ENCODE data around the gene ABLIM2.
A peak's percentile ranks its signal among the peaks of the same experiment; 100 is the strongest.

Gene ABLIM2

GRCh38 chr4:7993671-7994070 is 164.9 kb downstream of the ABLIM2 start:
- no peak for DNase-seq

- DNase-seq: no peak
Measured at GRCh38 chr4:7992846-7993245, 165.8 kb downstream of the ABLIM2 start.

GRCh38 chr4:7990807-7991459 is 167.7 kb downstream of the ABLIM2 start:
- DNase-seq: no peak

- no peak for DNase-seq
Measured at GRCh38 chr4:7989654-7990053, 169.0 kb downstream of the ABLIM2 start.

- no peak for DNase-seq
Measured at GRCh38 chr4:7988437-7988836, 170.2 kb downstream of the ABLIM2 start.

- peak; percentile 33 for DNase-seq
Measured at GRCh38 chr4:7987148-7987989, 171.2 kb downstream of the ABLIM2 start.

GRCh38 chr4:7985891-7986441 is 172.6 kb downstream of the ABLIM2 start:
- DNase-seq: no peak

- no peak for DNase-seq
Measured at GRCh38 chr4:7985072-7985471, 173.5 kb downstream of the ABLIM2 start.

GRCh38 chr4:7984286-7984925 is 174.2 kb downstream of the ABLIM2 start:
- DNase-seq: no peak

- DNase-seq: no peak
Measured at GRCh38 chr4:7983296-7983695, 175.3 kb downstream of the ABLIM2 start.

- DNase-seq: no peak
Measured at GRCh38 chr4:7981738-7982394, 176.7 kb downstream of the ABLIM2 start.

- no peak for DNase-seq
Measured at GRCh38 chr4:7980036-7980435, 178.6 kb downstream of the ABLIM2 start.

GRCh38 chr4:7979652-7979968 is 179.0 kb downstream of the ABLIM2 start:
- no peak for DNase-seq

- DNase-seq: no peak
Measured at GRCh38 chr4:7978907-7979651, 179.5 kb downstream of the ABLIM2 start.

GRCh38 chr4:7978489-7978888 is 180.1 kb downstream of the ABLIM2 start:
- no peak for DNase-seq

- no peak for DNase-seq
Measured at GRCh38 chr4:7976634-7977033, 182.0 kb downstream of the ABLIM2 start.

- no peak for DNase-seq
Measured at GRCh38 chr4:7976025-7976424, 182.6 kb downstream of the ABLIM2 start.

GRCh38 chr4:7974425-7974824 is 184.2 kb downstream of the ABLIM2 start:
- no peak for DNase-seq

- DNase-seq: no peak
Measured at GRCh38 chr4:7973545-7973981, 185.1 kb downstream of the ABLIM2 start.

- no peak for DNase-seq
Measured at GRCh38 chr4:7971881-7972500, 186.6 kb downstream of the ABLIM2 start.

- DNase-seq: no peak
Measured at GRCh38 chr4:7971159-7971631, 187.4 kb downstream of the ABLIM2 start.
